GM12878 (cell line): ENCODE measurements around the gene RPS2. TPM values are rescaled to one million over a fixed set of nuclear protein-coding genes. Genes with fewer than 3 reads are reported as not detected.

ENCODE experiments used
- BCL11A ChIP-seq: IDR thresholded peaks from 2 replicates; pipeline ENCODE4 v1.6.1; 2011; ENCODE audit warnings: low read depth, low read length
- CBX5 ChIP-seq: sonication (generic); IDR thresholded peaks from 2 replicates; pipeline ENCODE4 v1.6.1; 2016; ENCODE audit warnings: low read depth, moderate library complexity, mild to moderate bottlenecking, inconsistent platforms
- DPF2 ChIP-seq: fragments of 450-650 bp; IDR thresholded peaks from 2 replicates; pipeline ENCODE4 v1.6.1; 2017; ENCODE audit warnings: mild to moderate bottlenecking
- ETV6 ChIP-seq, 2 experiments: fragments of 450-650 bp in 1 of 2; IDR thresholded peaks in 1 of 2; conservative IDR thresholded peaks in 1 of 2; 2 replicates each; pipeline ENCODE4 v1.6.1; 2014; ENCODE audit warnings: antibody characterized with exemption in 1 of 2, borderline replicate concordance in 1 of 2, low read depth in 1 of 2, mild to moderate bottlenecking in 1 of 2, moderate library complexity in 1 of 2
- FOXK2 ChIP-seq: fragments of 450-650 bp; IDR thresholded peaks from 2 replicates; pipeline ENCODE4 v1.6.1; 2017; ENCODE audit warnings: mild to moderate bottlenecking, moderate library complexity
- HSF1 ChIP-seq: fragments of 150-350 bp; IDR thresholded peaks from 2 replicates; pipeline ENCODE4 v1.6.1; 2014; ENCODE audit warnings: mild to moderate bottlenecking, low read depth, low read length
- JUND ChIP-seq: IDR thresholded peaks from 2 replicates; pipeline ENCODE4 v1.6.1; 2012; ENCODE audit warnings: low read depth, mild to moderate bottlenecking, low read length, improper control_type of control experiment, moderate library complexity
- MYB ChIP-seq: fragments of 150-350 bp; IDR thresholded peaks from 2 replicates; pipeline ENCODE4 v1.6.1; 2014; ENCODE audit warnings: mild to moderate bottlenecking, low read depth, low read length, borderline replicate concordance
- NFXL1 ChIP-seq: fragments of 450-650 bp; IDR thresholded peaks from 2 replicates; pipeline ENCODE4 v1.6.1; 2017; ENCODE audit warnings: antibody characterized with exemption, mild to moderate bottlenecking, borderline replicate concordance
- NFYB ChIP-seq: IDR thresholded peaks from 2 replicates; pipeline ENCODE4 v1.6.1; 2011; ENCODE audit warnings: low read depth, mild to moderate bottlenecking, low read length, improper control_type of control experiment, moderate library complexity; ENCODE audit not compliant: insufficient read depth
- PAX5 ChIP-seq: IDR thresholded peaks from 2 replicates; pipeline ENCODE4 v1.6.1; 2011; ENCODE audit warnings: low read depth, low read length, borderline replicate concordance
- PML ChIP-seq: IDR thresholded peaks from 2 replicates; pipeline ENCODE4 v1.6.1; 2012; ENCODE audit warnings: low read length, inconsistent platforms
- POLR2AphosphoS5 ChIP-seq: IDR thresholded peaks from 2 replicates; pipeline ENCODE4 v1.6.1; 2011; ENCODE audit warnings: mild to moderate bottlenecking, low read length, inconsistent platforms
- SMAD1 ChIP-seq: fragments of 450-650 bp; IDR thresholded peaks from 2 replicates; pipeline ENCODE4 v1.6.1; 2018; ENCODE audit warnings: mild to moderate bottlenecking, low read depth; ENCODE audit not compliant: partially characterized antibody
- SMAD5 ChIP-seq: IDR thresholded peaks from 2 replicates; pipeline ENCODE4 v1.6.1; 2016; ENCODE audit warnings: antibody characterized with exemption, low read depth
- SUPT20H ChIP-seq: IDR thresholded peaks from 2 replicates; pipeline ENCODE4 v1.6.1; 2011; ENCODE audit warnings: low read depth, mild to moderate bottlenecking, low read length, moderate library complexity, borderline replicate concordance; ENCODE audit not compliant: control insufficient read depth
- WRNIP1 ChIP-seq: IDR thresholded peaks from 2 replicates; pipeline ENCODE4 v1.6.1; 2011; ENCODE audit warnings: low read depth, low read length, improper control_type of control experiment, borderline replicate concordance
- YBX1 ChIP-seq: fragments of 450-650 bp; IDR thresholded peaks from 2 replicates; pipeline ENCODE4 v1.6.1; 2016; ENCODE audit warnings: antibody characterized with exemption
- ZNF274 ChIP-seq: IDR thresholded peaks from one replicate; pipeline ENCODE4 v1.8.0; 2011; ENCODE audit not compliant: insufficient read length, insufficient read depth
- ZNF622 ChIP-seq: fragments of 450-650 bp; IDR thresholded peaks from 2 replicates; pipeline ENCODE4 v1.6.1; 2017; ENCODE audit warnings: mild to moderate bottlenecking, inconsistent platforms
- polyA plus RNA-seq, 11 experiments: library from polyadenylated mRNA; depleted of rRNA in 4 of 11; unstranded in 6 of 11; stranded (reverse) in 5 of 11; fragments of >200 nt; fragmentation: Nextera tagmentation in 4 of 11; fragmentation: Illumina TruSeq in 1 of 11; extraction: Ambion mirVana in 4 of 11; extraction: Trizol in 1 of 11; gene quantifications; 1 replicate in 1 of 11; 2 replicates in 10 of 11; pipeline versions ENCODE4 v1.2.1 to v1.2.3, GENCODE V29; 2011 to 2016; ENCODE audit warnings: inconsistent platforms in 2 of 11, missing spikeins in 2 of 11, low read depth in 1 of 11
- total RNA-seq, 4 experiments: library from RNA; depleted of rRNA in 3 of 4; stranded (reverse); fragments of >200 nt in 3 of 4; fragmentation: Illumina TruSeq in 1 of 4; extraction: Trizol in 1 of 4; gene quantifications; 2 replicates each; pipeline versions ENCODE4 v1.2.1 to v1.2.3, GENCODE V29; 2013 to 2021
- TF ChIP-seq, protein P1 (sequence below): fragments of 450-650 bp; IDR thresholded peaks from 2 replicates; pipeline ENCODE4 v1.6.1; 2017; ENCODE audit warnings: mild to moderate bottlenecking, moderate library complexity

RPS2 gene
- total and polyA plus RNA-seq, 10 of the 15 experiments (the other 5 are each of a cell fraction or from before 2014, with no cell fraction given), result 1,295 to 7,121 (median 3,933) TPM

DNA sequence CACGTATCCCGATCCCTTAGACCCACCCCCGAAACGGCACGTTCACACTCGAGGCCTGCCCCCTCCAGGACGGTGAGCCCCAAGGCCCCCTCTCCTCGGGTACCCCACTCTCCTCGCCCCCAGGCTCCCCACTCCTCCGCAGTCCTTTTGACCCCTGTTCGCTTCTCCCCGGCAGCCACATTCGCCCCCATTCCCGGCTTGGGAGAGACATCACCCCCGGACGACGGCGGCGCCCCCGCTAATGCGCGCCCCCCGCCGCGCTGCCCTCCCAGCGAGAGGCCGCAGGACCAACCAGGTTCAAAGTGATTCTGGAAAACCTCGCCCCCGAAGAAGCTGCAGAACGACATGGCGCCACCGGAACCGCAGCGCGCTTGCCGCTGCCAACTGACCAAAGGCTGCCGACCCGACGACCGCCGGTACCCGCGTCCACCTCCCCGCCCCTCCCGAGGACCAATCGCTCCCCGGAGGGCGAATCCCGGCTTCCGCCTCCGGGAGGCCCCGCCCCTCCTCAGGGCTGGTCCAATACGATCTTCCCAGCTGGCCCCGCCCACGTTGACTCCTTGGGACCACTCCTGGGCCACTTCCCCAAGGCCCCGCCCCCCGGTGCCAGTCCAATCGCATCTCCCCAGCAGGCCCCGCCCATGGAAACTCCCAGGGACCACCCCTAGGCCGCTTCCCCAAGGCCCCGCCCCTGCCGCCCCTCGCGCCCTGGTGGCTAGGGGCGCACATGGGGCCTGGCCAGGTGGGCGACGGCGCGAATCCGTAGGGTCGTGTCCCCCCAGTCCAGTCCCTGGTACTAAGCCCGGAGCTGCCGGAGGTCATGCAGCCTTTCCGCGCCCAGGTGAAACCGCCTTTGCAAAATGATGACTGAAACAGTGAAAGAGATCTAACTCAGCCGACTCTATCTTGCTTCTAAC lies 21.6 kb downstream of the RPS2 start, which contains the start of gene MSRB1 (continued):
- TF ChIP-seq ZNF274 (no peak), SMAD5 (0 out of 2 replicates have a peak, but pooled peaks have one; percentile 41), SMAD1 (no peak), PAX5 (no peak), JUND (no peak), WRNIP1 (no peak), MYB (no peak), NFYB (peak; percentile 76; the same call in 1 of the 2 replicates), DPF2 (peak; percentile 66; the same call in 1 of the 2 replicates), PML (no peak), BCL11A (no peak), ETV6 (conservative IDR thresholded peaks at IDR 0.05 in 1 of 2, IDR thresholded peaks at IDR 0.05 in 1 of 2; ENCODE audit: borderline replicate concordance in 1 of 2, low read depth in 1 of 2) (no peak), ZNF622 (no peak), NFXL1 (no peak), SUPT20H (no peak), CBX5 (no peak), POLR2AphosphoS5 (peak; percentile 79; the same call in 1 of the 2 replicates), YBX1 (no peak), FOXK2 (no peak), HSF1 (no peak)
- TF ChIP-seq, protein P1, sequence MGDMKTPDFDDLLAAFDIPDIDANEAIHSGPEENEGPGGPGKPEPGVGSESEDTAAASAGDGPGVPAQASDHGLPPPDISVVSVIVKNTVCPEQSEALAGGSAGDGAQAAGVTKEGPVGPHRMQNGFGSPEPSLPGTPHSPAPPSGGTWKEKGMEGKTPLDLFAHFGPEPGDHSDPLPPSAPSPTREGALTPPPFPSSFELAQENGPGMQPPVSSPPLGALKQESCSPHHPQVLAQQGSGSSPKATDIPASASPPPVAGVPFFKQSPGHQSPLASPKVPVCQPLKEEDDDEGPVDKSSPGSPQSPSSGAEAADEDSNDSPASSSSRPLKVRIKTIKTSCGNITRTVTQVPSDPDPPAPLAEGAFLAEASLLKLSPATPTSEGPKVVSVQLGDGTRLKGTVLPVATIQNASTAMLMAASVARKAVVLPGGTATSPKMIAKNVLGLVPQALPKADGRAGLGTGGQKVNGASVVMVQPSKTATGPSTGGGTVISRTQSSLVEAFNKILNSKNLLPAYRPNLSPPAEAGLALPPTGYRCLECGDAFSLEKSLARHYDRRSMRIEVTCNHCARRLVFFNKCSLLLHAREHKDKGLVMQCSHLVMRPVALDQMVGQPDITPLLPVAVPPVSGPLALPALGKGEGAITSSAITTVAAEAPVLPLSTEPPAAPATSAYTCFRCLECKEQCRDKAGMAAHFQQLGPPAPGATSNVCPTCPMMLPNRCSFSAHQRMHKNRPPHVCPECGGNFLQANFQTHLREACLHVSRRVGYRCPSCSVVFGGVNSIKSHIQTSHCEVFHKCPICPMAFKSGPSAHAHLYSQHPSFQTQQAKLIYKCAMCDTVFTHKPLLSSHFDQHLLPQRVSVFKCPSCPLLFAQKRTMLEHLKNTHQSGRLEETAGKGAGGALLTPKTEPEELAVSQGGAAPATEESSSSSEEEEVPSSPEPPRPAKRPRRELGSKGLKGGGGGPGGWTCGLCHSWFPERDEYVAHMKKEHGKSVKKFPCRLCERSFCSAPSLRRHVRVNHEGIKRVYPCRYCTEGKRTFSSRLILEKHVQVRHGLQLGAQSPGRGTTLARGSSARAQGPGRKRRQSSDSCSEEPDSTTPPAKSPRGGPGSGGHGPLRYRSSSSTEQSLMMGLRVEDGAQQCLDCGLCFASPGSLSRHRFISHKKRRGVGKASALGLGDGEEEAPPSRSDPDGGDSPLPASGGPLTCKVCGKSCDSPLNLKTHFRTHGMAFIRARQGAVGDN, result peak; percentile 45; the same call in 1 of the 2 replicates
